Measurements from ENCODE around the gene SRGAP3. TPM values are rescaled to one million over a fixed set of nuclear protein-coding genes. Genes with fewer than 3 reads are reported as not detected.
A peak's percentile ranks its signal among the peaks of the same experiment; 100 is the strongest.

Gene SRGAP3
- polyA plus RNA-seq, 1 donor, result 19.5 TPM

DNA sequence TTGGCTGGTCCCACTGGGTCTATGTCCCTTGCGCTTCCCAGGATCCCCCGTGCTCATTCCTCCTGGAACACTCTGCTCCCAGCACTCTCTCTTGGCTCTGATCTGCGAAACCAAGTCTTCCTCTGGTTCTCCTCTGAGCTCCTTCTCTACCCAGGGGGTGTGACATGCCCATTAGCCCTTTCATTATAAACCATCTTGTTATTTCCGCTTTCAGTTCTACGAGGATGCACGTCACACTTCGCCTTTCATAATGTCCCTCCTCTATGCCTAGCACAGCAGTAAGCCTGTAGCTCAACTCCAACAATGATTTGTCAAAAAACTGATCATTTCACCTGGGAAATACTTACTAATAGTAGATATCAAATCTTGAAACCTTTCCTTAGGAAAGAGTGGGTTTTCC lies 234.2 kb downstream of the SRGAP3 start:
- DNase-seq, result no peak

DNA sequence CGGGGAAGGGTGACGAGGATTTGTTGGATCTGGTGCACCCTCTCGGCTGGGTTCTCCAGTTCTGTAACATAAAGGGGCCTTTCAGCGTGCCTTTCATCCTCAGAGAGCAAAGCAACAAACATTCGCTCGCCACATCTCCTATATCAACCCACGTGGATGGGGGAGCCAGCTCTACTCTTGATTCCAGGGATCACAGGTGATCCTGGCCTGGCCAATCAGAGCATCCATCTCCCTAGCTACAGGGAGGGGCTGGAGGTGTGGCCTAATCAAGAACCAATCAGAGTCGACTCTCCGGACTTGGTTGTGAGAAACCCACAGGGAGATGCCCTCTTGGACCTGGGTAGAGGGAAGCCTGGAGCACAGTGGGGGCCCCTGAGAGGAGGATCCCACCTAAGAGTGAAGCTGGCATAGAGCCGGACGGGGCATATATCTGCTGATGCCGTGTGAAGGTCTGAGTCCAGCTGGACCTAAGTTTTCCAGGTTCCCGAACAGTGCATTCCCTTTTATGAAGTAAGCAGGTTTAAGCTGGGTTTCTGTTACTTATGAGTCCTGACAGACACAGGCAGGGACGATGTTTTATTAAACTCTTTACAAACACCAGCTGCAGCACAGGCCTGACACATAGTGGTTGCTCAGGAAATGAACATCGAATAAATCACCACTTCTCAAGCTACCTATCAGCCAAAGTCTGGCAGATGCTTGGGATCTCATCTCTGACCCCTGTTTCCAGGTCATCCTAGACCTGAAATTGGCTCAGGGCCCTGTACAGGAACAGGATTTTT lies 235.5 kb downstream of the SRGAP3 start:
- no peak for DNase-seq

DNA sequence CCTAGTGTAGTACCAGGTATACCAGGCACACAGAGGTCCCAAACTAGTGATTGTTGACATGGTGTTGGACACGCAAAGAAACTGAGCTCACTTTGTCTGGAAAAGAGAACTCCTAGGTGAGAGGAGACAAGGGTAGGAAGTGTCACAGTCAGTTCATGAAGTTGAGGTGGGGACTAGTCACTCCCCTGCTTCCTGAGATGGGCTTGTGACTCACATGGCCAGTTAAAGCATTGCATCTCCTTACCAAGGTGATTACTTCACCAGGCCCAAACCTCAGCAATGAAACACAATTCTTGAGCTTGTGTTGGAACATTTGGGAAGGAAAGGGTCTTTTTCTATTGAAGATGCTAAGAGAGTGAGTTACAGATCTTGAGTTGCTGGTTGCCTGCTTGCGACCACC lies 236.9 kb downstream of the SRGAP3 start:
- DNase-seq, result no peak

DNA sequence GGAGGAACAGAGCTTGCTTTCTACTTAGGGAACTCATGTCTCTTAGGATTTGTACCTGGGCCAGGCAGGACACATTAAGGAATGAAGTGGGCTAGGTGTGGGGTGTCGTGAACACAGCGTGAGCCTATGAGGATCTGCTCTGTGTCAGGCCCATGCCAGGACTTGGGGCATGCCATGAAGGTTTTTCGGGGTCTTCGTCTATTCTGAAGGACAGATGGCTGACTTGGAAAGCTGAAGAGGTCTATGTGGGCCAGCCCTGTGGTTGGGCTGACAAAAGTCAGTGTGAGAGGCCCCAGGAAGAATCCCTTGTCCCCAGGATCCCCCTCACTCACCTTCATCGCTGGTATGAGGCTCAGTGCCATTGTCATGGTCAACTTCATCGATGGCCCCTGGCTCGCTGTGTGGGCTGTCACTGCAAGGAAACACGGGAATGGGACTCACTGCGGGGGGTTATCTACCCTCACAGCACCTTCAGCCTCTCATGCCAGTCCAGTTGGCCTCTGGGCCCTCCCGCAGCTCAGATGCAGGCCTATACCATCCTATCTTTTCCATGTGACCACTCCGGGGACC lies 239.4 kb downstream of the SRGAP3 start:
- no peak for DNase-seq

DNA sequence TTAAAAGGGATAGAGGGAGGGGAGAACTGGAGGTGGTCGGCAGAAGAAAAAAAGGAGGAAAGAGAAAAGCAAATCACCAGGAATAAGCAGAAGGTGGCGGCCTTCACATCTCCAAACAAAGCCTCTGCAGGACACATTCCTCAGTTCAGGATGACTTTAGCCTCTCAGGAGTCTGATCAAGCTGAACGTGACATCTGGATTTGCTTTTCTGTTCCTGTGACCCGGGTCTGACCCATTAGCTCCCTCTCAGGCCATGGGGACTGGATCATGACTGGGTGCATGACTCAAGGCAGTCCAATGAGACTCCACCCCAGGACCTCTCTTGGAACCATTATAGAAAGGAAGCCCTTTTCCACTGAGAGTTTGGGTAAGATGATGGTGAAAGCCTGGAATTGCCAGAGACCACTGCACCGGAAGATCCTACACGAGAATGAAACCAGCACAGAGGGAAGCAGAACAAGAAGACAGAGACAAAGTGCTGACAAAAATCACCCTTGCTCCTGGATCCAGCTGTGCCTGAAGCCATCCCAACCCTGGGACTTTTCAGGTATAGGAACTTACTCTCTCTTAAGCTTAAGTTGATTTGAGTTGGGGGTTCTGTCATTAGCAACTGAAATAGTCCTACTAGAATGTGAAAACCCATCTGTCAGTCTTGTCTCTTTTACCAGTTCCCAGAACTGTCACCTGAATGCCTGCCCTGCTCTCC lies 240.7 kb downstream of the SRGAP3 start:
- DNase-seq, result no peak

DNA sequence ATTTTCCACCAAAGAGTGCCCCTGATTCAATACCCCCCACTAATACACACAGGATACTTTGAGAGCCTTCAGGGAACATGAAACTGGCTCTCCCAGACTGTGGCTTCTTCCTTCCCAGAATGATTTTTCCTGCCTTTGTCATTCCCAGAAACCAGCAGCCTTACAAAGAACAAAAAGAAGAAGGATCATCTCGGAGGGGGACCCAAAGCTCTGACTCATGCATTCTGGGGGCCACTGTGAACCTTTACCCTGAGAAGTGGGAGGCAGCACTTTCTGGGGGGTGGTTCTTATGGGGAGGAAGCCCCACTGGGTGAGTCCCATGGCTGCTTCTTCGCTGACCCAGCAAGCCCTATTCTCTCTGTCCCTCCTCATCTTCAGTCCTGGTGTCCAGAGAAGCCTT lies 241.5 kb downstream of the SRGAP3 start:
- DNase-seq, result no peak

DNA sequence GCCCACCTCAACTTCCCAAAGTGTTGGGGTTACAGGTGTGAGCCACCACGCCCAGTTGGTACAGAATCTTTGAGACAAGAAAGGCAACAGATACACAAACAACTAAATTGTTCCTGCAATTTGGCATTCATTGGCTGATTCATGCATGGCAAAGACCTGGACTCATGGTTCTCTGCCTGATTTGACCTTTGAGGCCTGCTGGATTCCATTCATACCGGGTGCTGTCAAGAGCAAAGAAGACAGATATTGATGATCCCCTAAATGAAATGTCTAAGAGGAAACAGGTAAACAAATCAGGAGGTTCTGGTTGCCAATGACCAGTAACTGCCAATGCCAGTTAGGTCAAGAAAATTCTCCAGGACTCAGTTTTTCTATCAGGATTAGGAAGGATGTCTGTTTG lies 242.2 kb downstream of the SRGAP3 start:
- no peak for DNase-seq

DNA sequence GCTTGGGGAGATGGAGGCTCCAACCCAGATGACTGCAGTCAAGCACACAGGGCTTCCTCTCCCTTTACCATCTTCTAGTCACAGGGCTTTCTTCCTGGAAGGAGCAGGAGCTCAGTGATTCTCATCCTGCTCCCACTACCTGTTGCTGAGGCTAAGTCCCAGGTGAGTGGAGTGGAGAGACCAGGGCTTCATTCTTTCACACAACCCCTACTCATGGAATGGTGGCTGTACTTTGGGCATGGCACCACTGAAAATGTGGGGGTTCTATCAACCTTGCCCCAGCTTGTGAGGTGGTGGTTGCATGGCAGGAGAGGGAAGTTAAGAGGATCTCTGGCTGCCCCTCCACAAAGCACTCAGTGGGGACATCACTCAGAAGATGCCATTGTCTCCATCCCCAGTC lies 249.4 kb downstream of the SRGAP3 start:
- DNase-seq, result no peak

DNA sequence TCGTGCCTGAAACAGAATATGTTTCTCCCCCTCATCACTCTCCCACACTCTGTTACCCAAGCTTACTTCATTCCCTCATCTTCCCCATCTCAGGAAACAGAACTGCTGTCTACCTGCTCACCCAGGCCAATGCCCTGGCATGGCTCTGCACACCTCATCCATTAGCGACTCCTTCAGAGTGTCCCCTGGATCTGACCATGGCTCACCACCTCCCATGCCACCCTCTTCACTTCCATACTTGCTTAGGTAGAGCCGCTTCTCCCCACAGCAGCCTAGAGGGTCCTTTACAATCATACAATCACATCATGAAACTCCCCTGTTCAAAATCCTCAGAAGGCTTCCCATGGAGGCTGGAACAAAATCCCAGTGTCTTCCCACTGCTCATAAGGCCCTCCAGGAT lies 252.3 kb downstream of the SRGAP3 start:
- DNase-seq, result no peak

DNA sequence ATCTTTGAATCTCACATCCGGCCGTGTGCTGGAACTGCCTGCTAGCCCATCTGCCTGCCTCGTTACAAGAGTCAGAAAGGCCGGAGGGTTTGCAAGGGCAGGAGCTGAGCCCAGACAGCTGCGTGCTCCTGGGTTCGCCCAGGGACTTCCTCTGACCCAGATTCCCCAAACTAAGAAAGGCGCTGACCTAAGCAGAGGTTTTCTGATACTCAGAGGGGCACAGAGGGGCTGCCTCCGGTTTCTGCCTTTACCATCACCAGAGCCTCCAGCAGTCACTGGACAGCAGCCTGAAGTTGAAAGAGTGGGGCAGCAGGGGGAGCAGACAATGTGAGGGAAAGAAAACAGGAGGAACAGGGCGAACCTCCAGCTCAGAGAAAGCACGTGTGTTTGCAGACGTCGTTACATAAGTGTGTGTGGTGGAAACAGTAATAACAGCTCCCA lies 252.7 kb downstream of the SRGAP3 start:
- peak; percentile 39 for DNase-seq

DNA sequence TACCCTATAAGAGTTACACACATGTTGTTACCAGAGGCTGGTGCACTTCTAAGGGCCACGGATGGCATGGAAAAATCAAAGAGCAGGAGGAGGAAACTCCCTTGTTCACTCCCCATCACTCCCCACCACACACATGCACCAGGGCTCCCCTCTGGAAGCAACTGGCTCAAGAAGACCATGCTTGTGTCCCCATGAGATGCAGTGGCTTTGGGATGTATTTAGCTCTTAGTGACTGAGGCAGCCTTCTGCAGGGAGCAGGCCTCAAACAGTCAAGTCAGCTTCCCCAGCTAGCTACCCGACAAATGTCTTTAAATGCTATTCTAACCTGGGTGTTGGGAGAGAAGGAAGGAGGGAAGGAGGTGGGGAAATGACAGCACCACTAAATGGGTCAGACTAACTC lies 253.2 kb downstream of the SRGAP3 start:
- no peak for DNase-seq

DNA sequence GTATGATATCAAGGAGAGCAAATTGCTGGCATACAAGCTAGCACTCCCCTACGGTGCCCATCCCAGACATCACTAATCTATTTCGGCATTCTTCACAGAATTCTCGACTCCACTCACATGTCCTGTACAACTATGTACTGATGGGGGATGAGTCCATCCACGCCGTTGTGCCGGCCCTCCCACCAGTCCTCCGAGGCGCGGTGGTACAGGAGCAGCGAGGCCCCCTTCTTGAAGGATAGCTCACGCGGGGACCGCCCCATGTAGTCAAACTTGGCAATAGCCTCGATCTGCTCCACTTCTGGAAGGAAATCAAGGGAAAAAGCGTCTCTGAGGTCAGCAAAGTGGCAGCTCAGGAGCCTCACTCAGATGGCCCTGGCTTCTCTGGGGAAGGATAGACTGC lies 255.2 kb downstream of the SRGAP3 start:
- DNase-seq, result no peak

DNA sequence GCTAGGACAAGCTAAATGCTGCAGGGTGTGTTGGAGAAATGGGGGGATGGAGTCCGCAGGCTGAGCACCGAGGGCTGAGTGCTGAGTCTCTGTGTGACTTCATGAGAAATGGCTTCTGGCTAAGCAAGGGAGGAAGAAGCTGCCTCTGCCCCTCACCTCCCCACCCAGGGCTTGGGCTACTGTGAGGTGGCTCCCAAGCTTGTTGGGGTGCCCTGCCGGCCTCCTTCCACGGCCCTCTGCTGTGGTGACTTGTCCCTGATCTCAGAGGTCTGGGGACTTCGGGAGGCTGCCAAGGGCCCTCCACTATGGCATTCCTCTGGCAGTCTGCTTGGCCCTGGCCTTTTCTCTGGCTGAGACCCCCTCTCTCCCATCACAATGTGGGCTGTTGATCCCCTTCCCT lies 256.1 kb downstream of the SRGAP3 start:
- DNase-seq, result no peak

DNA sequence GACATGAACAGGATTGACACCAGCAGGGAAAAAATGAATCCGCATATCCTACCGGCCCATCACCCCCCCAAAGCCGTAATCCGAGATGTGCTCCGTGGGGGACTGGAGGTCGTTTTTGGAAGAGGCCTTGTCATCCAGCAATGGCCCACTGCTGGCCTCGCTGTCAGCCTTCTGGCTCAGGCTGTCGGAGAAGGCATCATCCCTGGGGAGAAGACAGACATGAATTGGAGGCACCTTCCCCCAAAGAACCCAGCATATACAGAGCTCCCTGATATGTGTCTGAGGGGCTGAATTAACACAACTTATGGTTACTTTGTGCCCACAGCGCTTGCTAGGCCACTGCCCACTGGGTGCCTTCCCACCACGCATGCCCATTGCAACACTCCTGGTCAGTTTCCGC lies 256.6 kb downstream of the SRGAP3 start:
- no peak for DNase-seq

DNA sequence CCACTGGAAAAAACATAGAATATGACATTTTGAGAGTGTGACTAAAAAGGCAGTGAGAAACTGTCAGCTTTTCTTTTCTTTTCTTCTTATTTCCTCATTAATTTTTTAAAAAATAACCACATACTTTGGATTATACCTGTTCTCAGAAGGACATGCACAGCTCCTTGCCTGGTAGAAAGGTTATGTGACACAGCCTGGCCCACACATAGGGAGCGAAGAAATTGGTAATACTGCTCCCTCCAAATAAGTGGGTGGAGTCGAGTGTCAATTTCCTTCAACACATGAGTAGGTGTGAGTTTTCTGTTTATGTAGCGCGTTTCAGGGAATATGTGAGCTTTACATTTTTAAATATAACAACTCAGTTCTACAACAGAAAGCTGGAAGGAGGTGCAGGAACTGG lies 257.2 kb downstream of the SRGAP3 start:
- DNase-seq, result no peak

DNA sequence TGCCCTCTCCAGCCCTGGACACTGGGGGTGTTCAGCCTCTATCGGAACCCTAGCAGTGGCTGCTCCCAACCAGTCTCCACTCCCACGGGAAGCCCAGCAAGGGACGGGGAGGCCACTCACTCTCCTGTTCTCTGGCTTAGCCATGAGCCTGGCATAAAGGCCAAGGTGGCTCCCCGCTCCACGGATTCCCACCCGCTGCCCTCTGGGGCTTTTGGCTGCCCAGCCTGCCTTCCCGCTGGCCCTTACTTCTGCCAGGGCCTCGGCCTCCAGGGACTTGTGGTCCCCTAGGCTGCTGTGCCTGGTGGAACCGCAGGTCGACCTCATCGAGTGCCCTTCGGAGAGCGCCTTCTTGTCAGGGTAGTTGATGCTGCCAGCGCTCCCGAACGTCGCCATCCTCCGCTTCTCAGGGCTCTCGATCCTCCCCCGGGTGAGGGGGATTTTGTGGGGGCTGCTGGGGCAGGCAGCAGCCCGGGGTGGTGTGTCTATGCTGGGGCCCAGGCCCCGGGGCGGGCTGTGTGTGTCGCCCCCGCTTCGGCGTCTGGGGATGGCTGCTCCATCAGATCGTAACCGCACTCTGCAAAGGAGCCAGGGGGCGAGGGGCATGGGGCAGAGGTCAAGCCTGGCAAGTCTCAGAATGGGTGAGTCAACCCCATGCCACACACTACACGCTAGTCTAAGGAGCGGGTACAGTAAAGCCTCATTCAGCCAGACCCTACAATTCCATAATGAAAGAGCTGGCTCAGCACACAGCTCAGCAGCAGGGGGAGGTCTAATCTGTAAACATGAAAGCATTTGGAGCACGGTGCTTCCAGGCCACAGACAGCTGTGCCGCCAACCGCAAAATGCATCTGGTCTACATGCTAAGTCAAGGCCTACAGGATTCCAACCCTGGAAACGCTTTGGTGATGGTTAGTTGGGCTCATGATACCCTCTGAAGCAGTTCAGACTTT lies 258.9 kb downstream of the SRGAP3 start:
- no peak for DNase-seq

DNA sequence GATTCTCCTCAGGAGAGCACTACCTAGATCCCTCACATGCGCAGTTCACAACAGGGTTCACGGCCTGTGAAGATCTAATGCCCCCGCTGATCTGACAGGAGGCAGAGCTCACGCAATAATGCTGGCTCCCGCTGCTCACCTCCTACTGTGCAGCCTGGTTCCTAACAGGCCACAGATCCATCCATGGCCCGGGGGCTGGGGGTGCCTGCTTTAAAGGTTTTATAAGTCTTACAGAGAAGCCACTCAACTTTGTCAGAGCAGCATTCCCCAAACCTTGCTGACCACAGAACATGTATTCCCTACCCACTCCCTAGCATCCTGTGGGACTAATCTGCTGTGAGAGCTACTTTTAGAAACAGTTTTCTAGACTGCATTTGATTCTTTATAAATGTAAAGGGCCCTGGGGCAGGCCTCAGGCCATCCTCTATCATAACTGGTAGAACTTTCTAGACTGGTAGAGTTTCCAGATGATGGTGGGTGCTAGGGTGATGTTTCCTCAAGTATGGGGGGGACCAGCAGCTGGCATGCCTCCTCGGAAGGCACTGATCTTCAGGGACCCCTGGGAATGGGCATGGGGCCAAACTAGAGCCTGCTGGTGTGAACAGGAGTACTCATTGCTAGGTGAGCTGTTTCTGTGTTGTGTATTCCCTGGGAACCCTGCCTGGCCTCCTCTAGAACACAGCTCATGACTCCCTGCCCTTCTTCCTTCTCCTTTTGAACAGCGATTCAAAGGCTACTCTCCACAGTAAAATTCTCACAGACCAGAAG lies 260.5 kb downstream of the SRGAP3 start:
- DNase-seq, result no peak

DNA sequence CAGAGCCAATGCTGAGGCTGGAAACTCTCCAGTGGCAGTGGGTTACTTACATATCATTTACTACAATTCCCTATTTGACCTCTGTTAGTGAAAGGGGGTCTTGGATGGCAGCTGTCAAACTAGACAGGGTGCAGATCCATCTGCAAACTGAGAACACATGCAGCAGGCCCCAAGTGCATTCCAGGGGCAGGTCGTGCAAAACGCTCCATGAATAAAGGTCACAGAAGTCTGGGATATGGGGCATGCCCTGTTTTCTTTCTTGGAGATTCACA lies 261.1 kb downstream of the SRGAP3 start:
- no peak for DNase-seq

DNA sequence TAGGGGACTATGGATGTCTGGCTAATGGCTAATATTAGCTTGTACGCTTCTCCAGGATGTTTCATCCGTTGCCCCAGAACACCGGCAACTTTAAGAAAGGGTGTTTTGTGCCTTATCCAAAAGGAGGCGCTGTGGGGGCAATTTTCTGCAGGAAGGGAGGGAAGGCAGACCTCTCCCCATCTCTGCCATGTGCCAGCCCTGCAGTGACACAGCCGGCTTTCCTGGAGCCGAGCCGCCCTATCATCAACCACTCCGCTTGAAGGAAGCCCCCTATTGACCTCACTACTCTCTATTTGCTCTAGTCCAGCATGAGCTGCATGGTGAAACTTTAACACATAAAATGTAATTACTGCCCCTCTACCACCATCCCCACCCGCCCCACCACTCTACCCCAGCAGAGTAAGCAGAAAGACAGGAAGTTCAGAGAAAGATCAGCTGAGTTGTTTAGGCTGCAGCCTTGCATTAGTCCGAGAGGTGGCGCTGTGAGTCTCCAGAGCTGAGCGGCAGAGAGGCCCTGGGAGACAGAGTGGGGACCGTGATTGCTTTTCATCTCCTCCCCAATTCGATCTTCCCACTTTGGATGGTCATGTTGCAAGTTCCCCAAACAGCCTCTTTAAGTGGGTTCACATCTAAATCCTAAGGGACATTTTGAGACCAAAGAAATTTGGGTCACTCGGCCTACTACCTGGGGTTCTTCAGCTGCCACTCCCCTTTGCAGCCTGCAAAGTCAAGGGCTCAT lies 261.6 kb downstream of the SRGAP3 start:
- DNase-seq, result peak; percentile 65

DNA sequence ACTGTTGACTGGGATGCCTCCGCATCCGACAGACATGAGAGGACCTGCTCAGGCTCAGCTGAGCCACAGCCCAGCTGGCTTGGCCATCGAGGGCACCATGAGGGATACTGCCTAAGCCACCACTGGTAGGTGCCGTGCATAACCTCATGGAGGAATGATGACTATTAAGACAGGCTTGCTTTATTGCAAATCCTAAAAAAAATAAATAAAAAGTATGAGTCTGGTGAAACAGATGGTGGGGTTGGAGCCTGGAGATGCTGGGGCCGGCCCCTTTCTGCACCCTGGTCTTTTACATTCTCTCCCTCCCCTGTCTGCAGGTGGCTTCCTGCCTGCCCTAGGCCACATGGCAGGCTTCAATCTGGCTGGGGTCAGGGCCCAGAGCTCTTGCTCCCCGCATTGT lies 262.2 kb downstream of the SRGAP3 start:
- DNase-seq, result no peak

DNA sequence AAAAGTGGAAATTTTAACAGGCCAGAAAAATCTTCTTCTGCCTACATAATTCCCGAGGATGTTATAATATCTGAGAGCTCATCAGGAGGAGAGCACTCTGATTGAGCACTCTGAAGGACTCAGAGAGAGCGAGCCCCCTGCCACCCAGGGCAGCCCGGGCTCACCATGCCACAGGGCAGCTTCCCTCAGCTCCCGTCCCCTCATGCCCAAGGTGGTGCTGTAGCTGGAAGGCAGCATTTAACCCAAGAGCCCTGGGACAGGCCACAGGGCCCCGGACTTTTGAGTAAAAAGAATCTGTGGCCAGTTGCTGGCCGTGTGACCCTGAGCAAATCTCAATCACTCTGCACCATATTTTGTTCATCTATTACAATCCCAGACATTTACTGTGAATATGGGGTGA lies 262.7 kb downstream of the SRGAP3 start:
- no peak for DNase-seq

Measured in left kidney (tissue), 2 donors.